OCI-M2 (cell line): ENCODE data around the gene UBL4A.

Experiments
- DNase-seq: peaks from one replicate; lab custom pipeline; 2025; ENCODE audit not compliant: unreplicated experiment; lab: John Stamatoyannopoulos, UW

The UBL4A gene

GRCh38 chrX:154440623-154441357 is 45.6 kb downstream of the UBL4A start:
- DNase-seq: no peak

- no peak for DNase-seq
Measured at GRCh38 chrX:154439841-154440240, 46.6 kb downstream of the UBL4A start.

- DNase-seq: no peak
Measured at GRCh38 chrX:154437971-154438893, 48.2 kb downstream of the UBL4A start.

- no peak for DNase-seq
Measured at GRCh38 chrX:154436983-154437752, 49.2 kb downstream of the UBL4A start, which contains the start of gene GDI1. TSS of gene GDI1 (plus strand) at chrX:154437154. CDS start at chrX:154437255, 101 bp downstream.

- no peak for DNase-seq
Measured at GRCh38 chrX:154436374-154436982, 49.9 kb downstream of the UBL4A start.

- DNase-seq: no peak
Measured at GRCh38 chrX:154435171-154435733, 51.2 kb downstream of the UBL4A start.

GRCh38 chrX:154434394-154435168 is 51.8 kb downstream of the UBL4A start:
- no peak for DNase-seq
